ENCODE results near the gene TANGO6.

- TF ChIP-seq CTCF (conservative IDR thresholded peaks at IDR 0.05; ENCODE audit: low read depth, low read length) (no peak), EZH2 (IDR thresholded peaks at IDR 0.05; ENCODE audit: borderline replicate concordance, low read depth, low read length, poor library complexity, severe bottlenecking) (no peak)
Measured at GRCh38 chr16:68900009-68900408, 56.7 kb downstream of the TANGO6 start.
